D341Med (cell line): ENCODE results near the gene MDH1B.
"Not testable (repeated sequence)": the region's sequence is repeated elsewhere in the genome, so short reads cannot be mapped to it uniquely, and the experiment has no call there.

Source experiments
- DNase-seq: peaks from one replicate; pipeline ENCODE4 v3.0.0; 2012; ENCODE audit warnings: low spot score

The MDH1B gene

DNA sequence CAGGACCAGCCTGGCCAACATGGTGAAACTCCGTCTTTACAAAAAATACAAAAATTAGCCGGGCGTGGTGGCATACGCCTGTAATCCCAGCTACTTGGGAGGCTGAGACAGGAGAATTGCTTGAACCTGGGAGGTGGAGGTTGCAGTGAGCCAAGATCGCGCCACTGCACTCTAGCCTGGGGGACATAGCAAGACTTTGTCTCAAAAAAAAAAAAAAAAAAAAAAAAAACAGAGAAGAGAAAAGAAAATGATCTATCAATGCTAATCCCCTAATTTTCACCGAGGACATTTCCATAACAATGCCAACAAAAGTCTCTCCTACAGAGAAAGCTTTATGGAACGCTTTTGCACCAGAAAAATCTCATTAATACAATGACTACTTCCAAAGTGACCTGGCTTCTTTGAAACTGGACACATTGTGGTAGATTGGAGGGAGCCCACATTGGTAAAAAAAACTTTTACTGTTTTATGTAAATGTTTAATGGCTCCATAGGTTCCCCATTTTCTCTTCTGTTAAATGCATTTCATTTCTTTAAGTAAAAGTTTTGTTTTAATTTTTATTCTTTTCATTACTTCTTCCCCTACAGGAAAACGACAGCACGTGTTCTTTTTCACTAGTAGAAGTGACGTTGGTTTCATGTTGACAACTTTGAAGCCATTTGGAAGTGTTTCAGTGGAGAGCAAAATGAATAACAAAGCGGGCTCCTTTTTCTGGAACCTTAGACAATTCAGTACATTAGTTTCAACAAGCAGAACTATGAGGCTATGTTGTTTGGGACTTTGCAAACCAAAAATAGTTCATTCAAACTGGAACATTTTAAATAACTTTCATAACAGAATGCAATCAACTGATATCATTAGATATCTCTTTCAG is 1.2 kb upstream of the MDH1B start:
- no peak for DNase-seq

DNA sequence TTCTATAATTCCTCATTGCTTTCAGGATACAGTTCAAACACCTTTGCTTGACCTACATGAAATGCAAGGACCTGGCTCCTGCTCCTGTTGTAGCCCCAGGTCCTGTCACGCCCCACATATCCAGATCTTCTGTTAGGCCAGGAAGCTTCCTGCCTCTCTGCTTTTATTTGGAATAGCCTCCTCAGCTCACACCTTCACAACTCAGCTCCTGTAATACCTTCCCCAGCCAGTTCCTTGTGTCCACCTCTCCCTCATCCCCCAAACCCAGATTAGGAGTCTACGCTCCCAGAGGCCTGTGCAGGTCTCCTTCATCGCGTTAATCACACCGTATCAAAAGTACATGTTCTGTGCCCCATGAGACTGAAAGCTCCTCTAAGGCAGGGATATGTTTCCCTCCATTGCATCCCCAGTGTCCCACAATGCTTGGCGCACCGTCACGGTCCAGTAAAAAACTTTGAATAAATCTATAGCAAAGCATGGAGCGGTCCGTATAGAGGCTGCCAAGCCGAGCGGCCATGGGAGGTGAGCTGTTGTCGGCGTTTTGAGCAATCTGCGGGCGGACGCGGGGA is 371 bp downstream of the MDH1B start:
- no peak for DNase-seq

GRCh38 chr2:206756816-206757215 is 8.3 kb downstream of the MDH1B start:
- DNase-seq: no peak

DNA sequence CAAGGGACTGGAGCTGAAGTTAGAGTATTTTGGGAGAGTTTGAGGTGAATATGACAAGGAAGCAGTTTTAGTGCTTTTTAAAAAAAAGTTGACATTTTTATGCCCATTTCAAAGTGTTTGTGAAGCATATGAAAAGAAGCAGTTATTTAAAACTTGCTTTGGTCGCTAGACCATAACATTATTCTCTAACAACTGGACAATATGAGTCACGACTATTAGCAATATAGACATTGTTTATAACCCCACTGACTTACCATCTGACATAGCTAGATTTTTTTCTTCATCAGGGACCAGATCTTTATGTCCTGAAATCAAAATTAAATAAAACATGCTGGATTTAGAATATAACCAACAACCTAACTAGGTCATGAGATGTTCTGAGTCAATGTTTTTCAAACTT is 24.3 kb downstream of the MDH1B start:
- DNase-seq: no peak

GRCh38 chr2:206739271-206739670 is 25.9 kb downstream of the MDH1B start:
- no peak for DNase-seq

GRCh38 chr2:206736935-206737334 is 28.2 kb downstream of the MDH1B start:
- DNase-seq: no peak

- no peak for DNase-seq
Observed at GRCh38 chr2:206733341-206733740, 31.8 kb downstream of the MDH1B start.

DNA sequence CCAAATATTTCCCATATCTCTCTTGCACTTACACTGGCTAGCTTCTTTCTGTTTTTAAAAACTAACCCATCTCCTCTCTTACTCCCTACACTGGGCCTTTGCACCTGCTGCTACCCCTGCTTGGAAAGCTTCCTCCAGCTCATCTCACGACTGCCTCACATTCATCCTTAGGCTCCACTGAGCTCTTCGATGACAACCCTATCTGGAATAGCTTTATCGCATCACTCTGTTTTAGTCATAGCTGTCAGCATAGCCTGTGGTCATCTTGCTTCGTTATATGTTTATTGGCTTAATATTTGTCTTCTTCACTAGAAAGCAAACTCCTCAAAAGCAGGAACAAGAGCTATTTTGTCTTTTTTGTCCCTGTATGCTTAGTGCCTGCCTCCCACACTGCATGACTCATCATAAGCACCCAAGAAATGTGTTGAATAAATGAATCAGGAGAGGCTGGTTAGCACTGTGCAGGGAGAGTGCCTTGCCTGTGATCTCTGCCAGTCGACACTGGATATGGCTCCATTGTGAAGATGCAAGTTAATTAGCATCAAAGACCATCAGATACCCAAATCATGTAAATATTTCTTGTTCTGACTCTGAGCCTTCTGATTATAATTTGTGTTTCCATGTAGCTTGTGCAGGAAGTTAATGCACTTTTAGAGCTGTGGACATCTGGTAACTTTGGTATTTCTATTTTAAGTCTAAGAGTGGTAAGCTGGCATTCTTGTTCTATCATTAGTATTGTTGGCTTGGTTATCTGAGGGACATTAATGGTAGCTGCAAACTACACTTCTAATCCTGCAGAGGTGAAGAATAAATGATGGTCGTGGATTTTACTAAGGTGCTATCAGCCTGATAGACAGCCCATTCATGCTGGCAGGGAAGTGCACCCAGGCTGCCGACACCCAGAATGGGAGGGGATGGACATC is 36.6 kb downstream of the MDH1B start:
- no peak for DNase-seq

GRCh38 chr2:206727287-206727686 is 37.8 kb downstream of the MDH1B start:
- DNase-seq: no peak

GRCh38 chr2:206723288-206723687 is 41.8 kb downstream of the MDH1B start:
- DNase-seq: no peak

DNA sequence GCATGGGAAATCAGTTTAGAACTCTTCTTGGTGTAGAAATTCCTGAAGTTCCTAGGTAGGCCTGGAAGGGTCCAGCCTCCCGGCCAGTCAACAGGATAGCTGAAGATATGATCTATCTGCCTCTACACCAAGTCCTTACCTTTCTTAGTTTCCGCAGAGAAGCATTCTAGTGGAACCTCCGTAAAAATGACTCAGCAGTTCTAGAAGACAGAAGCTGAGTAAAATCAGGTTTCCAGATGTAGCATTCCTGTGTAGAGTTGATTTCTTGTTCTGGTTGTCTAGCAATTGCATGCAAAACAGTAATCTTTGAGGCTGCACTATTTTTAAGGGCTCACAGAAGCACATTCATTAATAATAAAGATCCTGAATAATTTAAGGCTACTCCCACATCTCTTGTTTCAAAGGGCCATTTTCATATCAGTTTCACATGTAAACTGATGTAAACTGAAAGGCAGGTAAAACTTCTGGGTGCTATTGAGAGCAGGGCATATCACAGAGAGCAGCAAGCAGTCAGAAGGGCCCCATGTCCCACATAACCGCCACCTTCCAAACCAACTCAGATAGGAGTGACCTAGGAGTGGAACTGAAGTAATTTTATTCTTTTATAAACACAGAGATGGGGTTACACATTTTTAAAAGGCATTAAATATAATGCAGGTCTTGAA is 43.7 kb downstream of the MDH1B start:
- no peak for DNase-seq

GRCh38 chr2:206718296-206718695 is 46.8 kb downstream of the MDH1B start, which contains the start of gene DYTN:
TSS of gene DYTN (minus strand) at chr2:206718396. CDS start at chr2:206718279, 117 bp downstream.
- no peak for DNase-seq

- no peak for DNase-seq
Observed at GRCh38 chr2:206716623-206717022, 48.5 kb downstream of the MDH1B start.

DNA sequence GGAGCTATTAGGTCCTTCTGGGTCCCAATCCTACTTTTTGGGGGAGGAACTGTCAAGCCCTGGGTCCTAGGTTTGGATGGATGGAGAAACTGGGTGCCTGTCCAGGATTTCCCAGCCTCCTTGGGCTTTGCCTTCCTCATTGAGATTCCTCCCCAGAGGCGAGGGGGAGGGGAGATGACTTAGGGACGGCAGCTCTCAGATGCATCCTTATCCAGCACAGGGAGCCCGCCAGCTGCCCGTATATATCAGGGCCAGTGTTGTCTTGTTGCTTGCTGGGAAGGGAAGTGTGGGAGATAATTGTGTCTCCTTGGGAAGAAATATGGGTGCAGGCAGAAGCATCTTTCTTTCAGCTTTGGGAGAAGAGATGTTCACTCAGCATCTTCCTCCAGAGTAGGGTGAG is 49.9 kb downstream of the MDH1B start:
- not testable (repeated sequence) for DNase-seq

DNA sequence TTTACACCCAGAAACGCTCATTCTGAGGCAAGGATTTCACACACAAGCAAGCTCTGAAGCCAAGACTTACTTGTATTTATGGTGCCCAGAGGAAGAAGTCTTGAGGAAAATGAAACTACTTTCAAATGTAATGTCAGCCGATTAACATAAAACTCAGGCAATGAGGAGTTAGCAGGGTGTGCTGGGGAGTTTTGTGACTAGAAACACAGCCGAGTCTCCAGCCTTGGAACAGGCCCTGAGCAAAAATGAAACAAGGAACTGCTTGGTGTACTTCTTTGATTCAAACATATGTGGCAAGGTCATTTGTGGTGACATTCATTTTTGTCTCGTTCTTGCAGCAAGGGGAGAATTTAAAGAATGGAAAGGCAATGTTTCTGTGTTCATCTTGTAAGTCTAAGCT is 51.4 kb downstream of the MDH1B start:
- no peak for DNase-seq

DNA sequence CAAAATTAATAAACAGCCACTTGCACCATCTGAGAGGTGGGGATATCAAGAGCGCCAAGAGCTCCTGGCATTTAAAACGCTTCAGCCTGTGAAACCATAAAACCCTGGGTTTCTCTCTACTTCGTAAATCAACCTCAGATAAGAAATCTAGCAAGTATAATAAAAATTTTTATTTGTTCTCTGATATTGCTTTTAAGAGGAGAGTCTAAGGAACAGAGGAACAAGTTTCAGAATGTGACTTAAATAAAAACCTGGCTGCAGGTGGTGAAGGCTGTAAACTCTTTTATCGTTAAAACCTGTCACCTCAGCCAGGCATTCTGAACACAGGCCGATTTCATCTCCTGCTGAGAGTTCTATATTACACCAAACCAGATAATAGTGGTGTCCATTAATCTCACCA is 56.8 kb downstream of the MDH1B start:
- DNase-seq: no peak

DNA sequence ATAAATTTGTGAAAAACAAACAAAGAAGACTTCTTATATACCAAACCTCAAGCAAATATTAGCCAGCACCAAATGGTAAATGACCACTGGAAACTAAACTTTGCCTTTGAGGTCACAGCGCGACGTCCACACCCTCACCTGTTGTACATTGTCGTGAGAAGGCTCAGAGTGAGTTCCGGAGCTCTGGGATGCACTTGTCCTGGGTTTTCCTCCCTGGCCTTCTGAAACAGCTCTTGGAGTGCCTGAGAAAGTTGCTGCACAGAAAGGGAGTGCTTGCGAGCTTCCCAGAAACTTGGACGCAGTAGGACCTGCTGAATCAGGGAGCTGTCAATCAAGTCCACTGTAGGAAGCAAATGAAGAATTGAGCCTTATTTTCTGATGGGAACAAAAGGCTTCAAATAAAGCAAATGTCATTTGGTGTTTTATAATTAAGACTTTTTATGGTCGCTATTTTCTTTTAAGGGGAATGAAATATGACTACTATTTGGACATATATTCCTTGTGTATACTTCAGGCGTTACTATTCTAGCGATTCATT is 57.9 kb downstream of the MDH1B start:
- no peak for DNase-seq

DNA sequence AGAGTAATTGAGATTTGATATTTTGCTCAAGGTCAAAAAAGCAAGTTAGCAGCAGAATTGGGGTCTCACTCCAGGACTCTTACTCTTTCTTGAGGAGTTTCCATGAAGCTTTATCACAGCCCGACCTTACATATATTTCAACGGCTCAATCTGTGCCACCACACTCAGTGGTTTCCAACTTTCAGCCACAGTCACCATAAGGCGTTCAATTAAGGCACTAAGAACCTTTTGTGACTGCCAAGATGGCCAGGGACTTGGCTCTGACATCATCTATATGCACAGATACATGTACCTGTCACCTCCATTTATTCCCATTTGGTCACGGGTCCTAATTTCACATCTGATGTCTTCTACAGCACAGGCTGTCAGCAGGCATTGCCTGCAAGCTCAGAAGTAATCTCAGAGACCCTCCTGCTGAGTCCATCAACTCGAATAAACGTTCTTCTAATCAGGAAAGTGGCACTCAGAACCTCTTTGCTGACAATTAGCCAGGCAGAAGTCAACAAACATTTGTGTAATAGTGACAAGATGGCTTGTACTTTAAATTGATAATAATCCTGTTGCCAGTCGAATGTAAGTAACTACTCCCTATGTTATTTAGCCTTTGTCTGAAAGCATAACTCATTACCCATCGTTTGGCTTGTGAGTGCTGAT is 63.0 kb downstream of the MDH1B start:
- DNase-seq: no peak

- no peak for DNase-seq
Observed at GRCh38 chr2:206700156-206700555, 65.0 kb downstream of the MDH1B start.

DNA sequence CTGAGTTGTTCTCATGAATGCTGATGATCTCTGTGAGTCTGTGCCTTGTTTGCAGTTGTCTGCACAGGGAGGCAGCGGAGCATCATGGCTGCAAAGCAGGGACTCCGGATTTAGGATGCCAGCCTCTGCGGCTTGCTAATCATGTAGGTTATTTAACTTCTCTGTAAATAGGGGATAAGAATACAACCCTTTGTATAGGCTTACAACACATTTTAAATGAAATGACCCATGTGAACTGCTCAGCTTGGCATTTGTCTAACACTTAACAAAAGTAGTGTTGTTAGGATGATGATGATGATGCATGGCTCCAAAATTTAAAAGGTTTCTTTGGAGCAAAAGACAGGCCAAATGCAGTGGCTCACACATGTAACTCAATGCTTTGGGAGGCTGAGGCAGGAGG is 66.3 kb downstream of the MDH1B start:
- DNase-seq: no peak

DNA sequence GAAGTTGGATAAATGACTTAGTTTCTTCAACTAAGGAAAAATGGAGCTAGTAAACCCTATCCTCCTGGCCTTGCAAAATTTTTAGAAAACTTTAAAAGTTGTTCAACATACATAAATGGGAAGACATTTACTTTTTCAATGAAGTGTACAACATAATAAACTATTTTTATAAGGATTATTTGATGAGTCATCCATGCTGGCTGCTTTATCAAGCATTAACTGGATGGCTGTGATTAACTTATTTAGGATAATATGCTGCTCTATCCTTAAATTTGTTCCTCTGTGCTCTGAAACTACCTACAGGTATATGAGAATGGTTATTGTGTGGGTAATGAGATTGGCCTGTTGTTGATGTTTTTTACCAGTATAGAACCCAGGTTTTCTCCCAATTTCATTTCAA is 68.2 kb downstream of the MDH1B start:
- no peak for DNase-seq
